Ishikawa (cell line): ENCODE measurements around the gene OTULIN.

Source experiments
- CEBPB ChIP-seq: IDR thresholded peaks from 2 replicates; pipeline ENCODE4 v1.6.1; 2012
- CREB1 ChIP-seq: IDR thresholded peaks from 2 replicates; pipeline ENCODE4 v1.6.1; 2012; ENCODE audit warnings: low read depth
- EGR1 ChIP-seq: IDR thresholded peaks from 2 replicates; pipeline ENCODE4 v1.6.1; 2012
- EP300 ChIP-seq: IDR thresholded peaks from 2 replicates; pipeline ENCODE4 v1.6.1; 2012; ENCODE audit warnings: borderline replicate concordance
- FOXM1 ChIP-seq: IDR thresholded peaks from 2 replicates; pipeline ENCODE4 v1.6.1; 2012; ENCODE audit warnings: low read depth, borderline replicate concordance
- MAX ChIP-seq: IDR thresholded peaks from 2 replicates; pipeline ENCODE4 v1.6.1; 2012
- NFIC ChIP-seq: IDR thresholded peaks from 2 replicates; pipeline ENCODE4 v1.6.1; 2012
- RAD21 ChIP-seq: IDR thresholded peaks from 2 replicates; pipeline ENCODE4 v1.6.1; 2012; ENCODE audit warnings: low read depth
- REST ChIP-seq: IDR thresholded peaks from 2 replicates; pipeline ENCODE4 v1.6.1; 2012; ENCODE audit warnings: low read depth, mild to moderate bottlenecking
- TAF1 ChIP-seq: IDR thresholded peaks from 2 replicates; pipeline ENCODE4 v1.6.1; 2012; ENCODE audit warnings: low read depth, mild to moderate bottlenecking
- TCF12 ChIP-seq: IDR thresholded peaks from 2 replicates; pipeline ENCODE4 v1.6.1; 2012; ENCODE audit warnings: low read depth
- TEAD4 ChIP-seq: IDR thresholded peaks from 2 replicates; pipeline ENCODE4 v1.6.1; 2012
- YY1 ChIP-seq: IDR thresholded peaks from 2 replicates; pipeline ENCODE4 v1.6.1; 2012; ENCODE audit warnings: low read depth
- ZBTB7A ChIP-seq: IDR thresholded peaks from 2 replicates; pipeline ENCODE4 v1.6.1; 2012; ENCODE audit warnings: low read depth
- TF ChIP-seq, protein P1 (sequence below): IDR thresholded peaks from 2 replicates; pipeline ENCODE4 v1.6.1; 2012

OTULIN gene

GRCh38 chr5:14627270-14627669, 37.2 kb upstream of the OTULIN start:
- no peak for TF ChIP-seq YY1
- no peak for TF ChIP-seq CEBPB
- TF ChIP-seq EGR1, result no peak
- TF ChIP-seq TEAD4, result no peak
- no peak for TF ChIP-seq TCF12
- TF ChIP-seq, protein P1, sequence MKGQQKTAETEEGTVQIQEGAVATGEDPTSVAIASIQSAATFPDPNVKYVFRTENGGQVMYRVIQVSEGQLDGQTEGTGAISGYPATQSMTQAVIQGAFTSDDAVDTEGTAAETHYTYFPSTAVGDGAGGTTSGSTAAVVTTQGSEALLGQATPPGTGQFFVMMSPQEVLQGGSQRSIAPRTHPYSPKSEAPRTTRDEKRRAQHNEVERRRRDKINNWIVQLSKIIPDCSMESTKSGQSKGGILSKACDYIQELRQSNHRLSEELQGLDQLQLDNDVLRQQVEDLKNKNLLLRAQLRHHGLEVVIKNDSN, result no peak
- TF ChIP-seq REST, result no peak
- no peak for TF ChIP-seq RAD21
- no peak for TF ChIP-seq CREB1
- TF ChIP-seq NFIC, result no peak
- no peak for TF ChIP-seq FOXM1

GRCh38 chr5:14628346-14628745, 36.2 kb upstream of the OTULIN start:
- TF ChIP-seq TAF1 (no peak), CEBPB (no peak), REST (peak; percentile 93), EP300 (no peak), RAD21 (no peak), ZBTB7A (no peak), CREB1 (no peak), TEAD4 (peak; percentile 76), MAX (no peak)

GRCh38 chr5:14630671-14631070, 33.8 kb upstream of the OTULIN start:
- no peak for TF ChIP-seq REST
- no peak for TF ChIP-seq EP300

- TF ChIP-seq RAD21 (no peak), TCF12 (no peak), CEBPB (no peak), MAX (no peak), CREB1 (no peak), REST (no peak), YY1 (no peak)
- TF ChIP-seq, protein P1, result no peak
Observed at GRCh38 chr5:14635656-14636055, 28.9 kb upstream of the OTULIN start.
